Epithelial cell of prostate (primary cell): ENCODE results near the gene ZKSCAN8.

Experiments
- DNase-seq: peaks from one replicate; pipeline ENCODE4 v3.0.0-alpha.2; 2011; ENCODE audit warnings: low read depth, low spot score
- H3K27ac ChIP-seq: fragments of 450-650 bp; 2 replicates; pipeline ENCODE4 v1.5.1; 2017; ENCODE audit warnings: mild to moderate bottlenecking

ZKSCAN8 gene

GRCh38 chr6:28203201-28203600 is 61.5 kb downstream of the ZKSCAN8 start:
- no peak overlapping the region for H3K27ac ChIP-seq
- DNase-seq, result no peak

- no peak for DNase-seq
- H3K27ac ChIP-seq, result no peak overlapping the region
Observed at GRCh38 chr6:28205879-28206278, 64.2 kb downstream of the ZKSCAN8 start.

- H3K27ac ChIP-seq, result no peak overlapping the region
- DNase-seq, result no peak
Observed at GRCh38 chr6:28206527-28206926, 64.8 kb downstream of the ZKSCAN8 start.

GRCh38 chr6:28206928-28207509 is 65.3 kb downstream of the ZKSCAN8 start:
- DNase-seq, result no peak
- H3K27ac ChIP-seq, result no peak overlapping the region

- no peak overlapping the region for H3K27ac ChIP-seq
- no peak for DNase-seq
Observed at GRCh38 chr6:28207510-28208110, 65.9 kb downstream of the ZKSCAN8 start.

DNA sequence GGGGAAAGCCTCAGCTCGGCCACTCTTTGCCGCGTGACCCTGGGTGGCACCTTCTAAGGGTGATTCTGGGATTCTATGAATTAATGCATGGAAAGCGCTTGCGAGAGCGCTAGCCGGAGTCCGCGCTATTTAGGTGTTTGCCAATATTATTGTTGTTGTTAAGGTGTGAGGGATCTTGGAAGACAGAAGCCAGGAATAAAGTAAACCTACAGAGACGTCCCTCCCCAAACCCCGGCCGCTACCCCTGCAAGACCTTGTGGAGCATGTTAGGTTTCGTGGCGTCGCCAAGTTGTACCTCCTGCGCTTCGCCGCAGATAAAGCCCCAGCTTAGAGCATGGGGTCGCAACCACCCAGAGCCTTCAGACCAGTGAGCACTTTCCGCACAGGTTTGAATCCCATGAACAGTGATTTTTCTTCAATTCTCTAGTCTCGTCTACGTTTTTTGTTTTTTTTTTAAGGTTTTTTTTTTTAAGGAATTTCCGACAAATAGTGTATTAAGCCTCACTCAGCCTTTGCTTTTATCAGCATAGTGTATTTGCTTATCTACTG is 66.5 kb downstream of the ZKSCAN8 start:
- DNase-seq, result no peak
- no peak overlapping the region for H3K27ac ChIP-seq
